ENCODE results near the gene ERFL. TPM values are rescaled to one million over a fixed set of nuclear protein-coding genes. Genes with fewer than 3 reads are reported as not detected.
A peak's percentile ranks its signal among the peaks of the same experiment; 100 is the strongest.

ERFL gene
- total RNA-seq, 1 experiment from 2014 or later: not detected

DNA sequence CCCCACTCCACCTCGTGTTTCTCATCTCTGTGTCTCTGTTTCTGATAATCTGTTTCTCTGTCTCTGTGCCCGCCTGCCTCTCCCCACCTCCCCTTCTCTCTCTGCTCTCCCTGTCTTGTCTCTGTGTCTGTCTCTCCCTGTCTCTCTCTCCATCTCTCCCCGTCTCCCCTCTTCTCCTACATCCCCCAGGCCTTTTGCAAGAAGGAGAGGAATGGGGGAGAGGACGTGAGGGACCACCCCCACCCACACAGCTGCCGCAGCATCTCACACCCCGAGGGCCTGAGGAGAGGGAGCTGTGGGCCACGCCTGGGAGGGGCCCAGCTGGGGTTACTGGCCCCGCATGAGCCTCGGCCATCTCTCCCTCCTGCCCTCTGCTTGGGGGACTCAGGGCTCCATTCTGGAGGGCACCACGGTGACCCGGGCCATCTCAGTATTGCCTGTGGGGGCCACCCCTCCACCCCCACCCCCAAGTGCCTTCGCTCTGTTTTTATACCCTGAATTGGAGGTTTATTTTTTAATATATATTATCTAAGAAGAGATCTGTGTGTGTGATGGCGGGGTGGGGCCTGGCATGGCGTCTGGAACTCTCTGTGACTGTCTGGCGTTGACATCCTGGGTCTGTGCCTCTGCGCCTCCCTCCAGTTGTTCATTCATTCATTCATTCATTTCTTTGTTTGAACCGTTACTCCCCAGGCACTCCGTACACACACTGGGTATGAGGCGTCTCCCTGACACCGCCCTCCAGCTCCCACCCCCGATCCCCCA, 21.2 kb downstream of the ERFL start:
- peaks cover 12% of the 10 kb centered on the region for H3K27me3 ChIP-seq
- peaks cover 33% of the 10 kb centered on the region for H3K36me3 ChIP-seq
- no peak overlapping the region for H3K4me3 ChIP-seq
- no peaks in the 10 kb centered on the region for H3K9me3 ChIP-seq (replicated peaks)
- DNase-seq: no peak
- H3K27ac ChIP-seq: no peak overlapping the region
- H3K4me1 ChIP-seq: no peaks in the 10 kb centered on the region

DNA sequence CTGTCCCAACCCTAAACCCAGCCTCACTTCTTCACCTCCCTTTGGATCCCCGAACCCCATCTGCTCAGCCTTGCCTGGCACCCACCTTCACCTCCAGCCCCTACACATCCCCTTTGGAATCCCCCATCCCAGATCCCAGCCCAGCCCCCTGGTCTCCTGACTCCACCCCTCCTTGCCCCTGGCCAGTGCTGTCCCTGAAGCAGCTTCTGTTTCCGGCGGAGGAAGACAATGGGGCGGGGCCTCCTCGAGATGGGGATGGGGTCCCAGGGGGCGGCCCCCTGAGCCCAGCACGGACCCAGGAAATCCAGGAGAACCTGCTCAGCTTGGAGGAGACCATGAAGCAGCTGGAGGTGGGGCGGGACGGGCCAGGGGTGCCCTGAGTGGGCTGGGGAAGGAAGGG, 22.0 kb downstream of the ERFL start:
- Histone ChIP-seq H3K36me3 (peaks cover 35% of the 10 kb centered on the region), H3K27me3 (peaks cover 4% of the 10 kb centered on the region; the same call in 1 of the 2 replicates), H3K9me3 (replicated peaks) (no peaks in the 10 kb centered on the region), H3K27ac (no peak overlapping the region), H3K4me1 (no peaks in the 10 kb centered on the region), H3K4me3 (no peak overlapping the region)
- DNase-seq: no peak

- Histone ChIP-seq H3K27me3 (no peaks in the 10 kb centered on the region), H3K4me1 (no peaks in the 10 kb centered on the region), H3K9me3 (replicated peaks) (no peaks in the 10 kb centered on the region), H3K27ac (no peak overlapping the region), H3K36me3 (peaks cover 39% of the 10 kb centered on the region), H3K4me3 (no peak overlapping the region)
- no peak for DNase-seq
Measured at GRCh38 chr19:41905273-41906002, 22.8 kb downstream of the ERFL start.

- no peak overlapping the region for H3K4me3 ChIP-seq
- H3K36me3 ChIP-seq: peaks cover 49% of the 10 kb centered on the region
- no peaks in the 10 kb centered on the region for H3K27me3 ChIP-seq
- no peaks in the 10 kb centered on the region for H3K9me3 ChIP-seq (replicated peaks)
- H3K4me1 ChIP-seq: no peaks in the 10 kb centered on the region
- no peak for DNase-seq
- no peak overlapping the region for H3K27ac ChIP-seq
Measured at GRCh38 chr19:41904118-41904870, 24.0 kb downstream of the ERFL start.

GRCh38 chr19:41903193-41903953, 24.9 kb downstream of the ERFL start:
- Histone ChIP-seq H3K9me3 (replicated peaks) (no peaks in the 10 kb centered on the region), H3K27me3 (no peaks in the 10 kb centered on the region), H3K27ac (no peak overlapping the region), H3K36me3 (peaks cover 56% of the 10 kb centered on the region), H3K4me1 (no peaks in the 10 kb centered on the region), H3K4me3 (no peak overlapping the region)
- DNase-seq: no peak

DNA sequence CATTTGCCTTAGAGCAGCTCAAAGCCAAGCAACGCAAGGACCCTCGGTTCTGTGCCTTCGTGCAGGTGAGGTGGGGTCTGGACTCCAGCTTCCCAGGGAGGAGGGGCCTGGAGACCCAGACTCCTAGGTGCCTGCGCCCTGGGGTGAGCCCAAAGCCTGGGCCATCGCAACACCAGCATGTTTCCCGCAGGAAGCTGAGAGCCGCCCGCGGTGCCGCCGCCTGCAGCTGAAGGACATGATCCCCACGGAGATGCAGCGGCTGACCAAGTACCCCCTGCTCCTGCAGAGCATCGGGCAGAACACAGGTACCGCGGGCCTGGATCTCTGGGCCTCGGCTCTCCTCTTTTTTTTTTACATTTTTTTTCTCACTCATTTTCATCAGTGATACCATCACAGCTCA, 25.7 kb downstream of the ERFL start:
- Histone ChIP-seq H3K27ac (no peak overlapping the region), H3K4me3 (no peak overlapping the region), H3K4me1 (no peaks in the 10 kb centered on the region), H3K36me3 (peaks cover 56% of the 10 kb centered on the region), H3K27me3 (no peaks in the 10 kb centered on the region), H3K9me3 (replicated peaks) (no peaks in the 10 kb centered on the region)
- DNase-seq: no peak

DNA sequence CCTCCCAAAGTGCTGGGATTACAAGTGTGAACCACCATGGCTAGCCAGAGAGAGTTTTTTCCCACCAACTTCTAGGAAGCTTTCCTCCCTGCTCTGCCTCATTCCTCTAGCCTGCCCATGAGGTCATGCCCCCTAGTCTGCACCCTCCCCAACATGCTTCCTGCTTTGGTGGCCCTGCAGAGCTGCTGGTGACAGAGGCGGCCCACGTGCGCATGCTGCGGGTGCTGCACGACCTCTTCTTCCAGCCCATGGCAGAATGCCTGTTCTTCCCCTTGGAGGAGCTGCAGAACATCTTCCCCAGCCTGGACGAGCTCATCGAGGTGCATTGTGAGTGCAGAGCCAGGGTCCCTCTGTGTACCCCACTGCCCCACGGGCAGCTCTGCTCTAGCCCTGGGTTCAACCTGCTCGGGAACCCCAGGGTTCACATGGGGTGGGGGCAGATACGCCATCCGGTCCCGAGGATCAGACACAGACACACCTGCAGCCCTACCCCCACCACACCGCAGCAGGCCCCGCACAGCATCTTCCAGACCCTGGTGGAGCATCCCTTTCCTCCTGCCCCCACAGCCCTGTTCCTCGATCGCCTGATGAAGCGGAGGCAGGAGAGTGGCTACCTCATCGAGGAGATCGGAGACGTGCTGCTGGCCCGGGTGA, 26.4 kb downstream of the ERFL start:
- H3K27ac ChIP-seq: no peak overlapping the region
- H3K4me1 ChIP-seq: no peaks in the 10 kb centered on the region
- H3K27me3 ChIP-seq: no peaks in the 10 kb centered on the region
- H3K9me3 ChIP-seq (replicated peaks): no peaks in the 10 kb centered on the region
- H3K36me3 ChIP-seq: peaks cover 49% of the 10 kb centered on the region
- H3K4me3 ChIP-seq: no peak overlapping the region
- no peak for DNase-seq

- Histone ChIP-seq H3K36me3 (peaks cover 42% of the 10 kb centered on the region), H3K4me1 (no peaks in the 10 kb centered on the region), H3K27ac (no peak overlapping the region), H3K4me3 (no peak overlapping the region), H3K27me3 (no peaks in the 10 kb centered on the region), H3K9me3 (replicated peaks) (no peaks in the 10 kb centered on the region)
- no peak for DNase-seq
Measured at GRCh38 chr19:41898235-41898634, 30.0 kb downstream of the ERFL start.

- no peak for DNase-seq
- H3K27me3 ChIP-seq: no peaks in the 10 kb centered on the region
- H3K36me3 ChIP-seq: peaks cover 38% of the 10 kb centered on the region
- no peaks in the 10 kb centered on the region for H3K4me1 ChIP-seq
- H3K27ac ChIP-seq: no peak overlapping the region
- H3K4me3 ChIP-seq: no peak overlapping the region
- no peaks in the 10 kb centered on the region for H3K9me3 ChIP-seq (replicated peaks)
Measured at GRCh38 chr19:41897820-41898219, 30.4 kb downstream of the ERFL start.

GRCh38 chr19:41897181-41897580, 31.1 kb downstream of the ERFL start:
- H3K36me3 ChIP-seq: peaks cover 32% of the 10 kb centered on the region
- H3K27ac ChIP-seq: no peak overlapping the region
- H3K27me3 ChIP-seq: no peaks in the 10 kb centered on the region
- no peak overlapping the region for H3K4me3 ChIP-seq
- DNase-seq: no peak
- H3K4me1 ChIP-seq: no peaks in the 10 kb centered on the region
- H3K9me3 ChIP-seq (replicated peaks): no peaks in the 10 kb centered on the region

DNA sequence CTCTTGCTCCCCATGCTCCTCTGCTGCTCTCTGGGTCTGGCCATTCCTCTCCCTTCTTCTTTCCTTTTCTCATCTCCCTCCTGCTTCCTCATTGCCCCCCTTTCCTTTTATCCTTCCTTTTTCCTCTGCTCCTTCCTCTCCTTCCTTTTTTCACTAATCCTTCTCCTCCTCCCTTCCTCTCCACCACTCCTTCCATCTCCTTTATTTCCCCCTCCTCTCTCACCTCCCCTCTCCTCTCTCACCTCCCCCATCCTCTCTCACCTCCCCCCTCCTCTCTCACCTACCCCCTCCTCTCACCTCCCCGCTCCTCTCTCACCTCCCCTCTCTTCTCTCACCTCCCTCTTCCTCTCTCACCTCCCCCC, 31.7 kb downstream of the ERFL start:
- H3K36me3 ChIP-seq: peaks cover 29% of the 10 kb centered on the region
- no peaks in the 10 kb centered on the region for H3K4me1 ChIP-seq
- DNase-seq: no peak
- H3K9me3 ChIP-seq (replicated peaks): no peaks in the 10 kb centered on the region
- H3K27ac ChIP-seq: no peak overlapping the region
- no peaks in the 10 kb centered on the region for H3K27me3 ChIP-seq
- no peak overlapping the region for H3K4me3 ChIP-seq

DNA sequence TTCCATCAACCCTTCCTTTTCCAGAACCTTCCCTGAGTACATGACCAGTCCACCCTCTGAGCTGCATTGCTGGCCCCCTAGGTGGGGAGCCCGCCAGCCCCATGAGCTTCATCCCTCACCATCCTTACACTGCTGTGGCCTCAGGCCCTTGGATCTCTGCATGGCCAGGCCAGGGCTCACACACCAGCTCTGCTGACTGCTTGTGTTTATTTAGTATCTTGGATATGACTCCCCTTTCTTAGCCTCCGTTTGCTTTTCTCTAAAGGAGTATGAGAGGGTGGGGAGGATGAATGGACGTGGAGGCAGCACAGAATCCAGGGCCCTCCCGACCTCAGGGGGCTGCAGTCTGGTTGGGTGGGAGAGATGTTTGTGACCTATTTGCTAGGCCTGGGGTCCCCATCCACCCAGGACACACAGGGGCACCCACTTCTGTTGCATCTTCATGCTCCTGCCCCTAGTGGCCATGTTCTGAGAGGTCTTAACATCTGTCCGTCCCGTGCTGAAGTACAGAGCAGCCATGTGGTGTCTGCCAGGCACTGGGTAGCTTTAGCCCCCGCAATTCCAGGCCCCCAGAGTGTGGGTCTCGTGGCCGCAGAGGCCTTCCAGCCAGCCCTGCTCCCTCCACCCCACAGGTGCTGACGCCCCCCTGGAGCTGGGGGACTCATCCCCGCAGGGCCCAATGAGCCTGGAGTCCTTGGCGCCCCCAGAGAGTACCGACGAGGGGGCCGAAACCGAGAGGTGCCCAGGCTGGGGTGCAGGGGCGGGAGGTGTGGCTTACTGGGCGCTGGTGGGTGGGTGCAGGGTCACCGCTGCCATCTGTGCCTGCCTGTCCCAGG, 32.3 kb downstream of the ERFL start:
- Histone ChIP-seq H3K36me3 (peaks cover 29% of the 10 kb centered on the region), H3K27me3 (no peaks in the 10 kb centered on the region), H3K9me3 (replicated peaks) (no peaks in the 10 kb centered on the region), H3K27ac (no peak overlapping the region), H3K4me3 (no peak overlapping the region), H3K4me1 (no peaks in the 10 kb centered on the region)
- peak in 1 of 2 experiments; percentile 30 for DNase-seq

DNA sequence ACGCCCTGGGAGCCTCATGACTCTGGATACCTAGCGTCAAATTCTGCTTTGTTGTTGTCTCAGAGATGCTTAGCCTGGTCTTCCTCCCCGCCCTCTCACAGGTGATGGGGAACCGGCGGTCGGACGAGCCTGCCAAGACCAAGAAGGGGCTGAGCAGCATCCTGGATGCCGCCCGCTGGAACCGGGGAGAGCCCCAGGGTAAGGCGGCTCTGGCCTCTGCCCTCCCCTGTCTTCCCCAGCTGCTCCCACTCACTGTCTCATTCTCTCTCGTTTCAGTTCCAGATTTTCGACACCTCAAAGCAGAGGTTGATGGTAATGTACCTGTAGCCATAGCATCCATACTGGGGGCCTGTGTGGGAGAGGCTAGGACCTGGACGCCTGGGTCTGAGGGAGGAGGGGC, 33.9 kb downstream of the ERFL start:
- H3K9me3 ChIP-seq (replicated peaks): no peaks in the 10 kb centered on the region
- H3K27ac ChIP-seq: no peak overlapping the region
- peaks cover 15% of the 10 kb centered on the region for H3K36me3 ChIP-seq
- no peak overlapping the region for H3K4me3 ChIP-seq
- no peaks in the 10 kb centered on the region for H3K27me3 ChIP-seq
- DNase-seq: no peak
- H3K4me1 ChIP-seq: no peaks in the 10 kb centered on the region

All from SJCRH30 (cell line).